Smooth muscle cell (in vitro differentiated cells): ENCODE results near the gene HNRNPA2B1. TPM values are rescaled to one million over a fixed set of nuclear protein-coding genes. Genes with fewer than 3 reads are reported as not detected.

Source experiments
- DNase-seq: peaks from one replicate; lab custom pipeline; 2025; ENCODE audit not compliant: unreplicated experiment; lab: John Stamatoyannopoulos, UW
- H2AFZ ChIP-seq: fragments of 200-600 bp; sonication (generic); 2 replicates; pipeline ENCODE4 v1.6.0; 2016; ENCODE audit warnings: antibody characterized with exemption, low read depth, mild to moderate bottlenecking
- H3F3A ChIP-seq: fragments of 200-600 bp; sonication (generic); 2 replicates; pipeline ENCODE4 v1.6.0; 2017; ENCODE audit warnings: antibody characterized with exemption, low read depth
- H3K27ac ChIP-seq: fragments of 200-600 bp; sonication (generic); 2 replicates; pipeline ENCODE4 v1.5.1; 2016; ENCODE audit warnings: low read depth, mild to moderate bottlenecking
- H3K27me3 ChIP-seq: fragments of 200-600 bp; sonication (generic); 2 replicates; pipeline ENCODE4 v1.6.1; 2016; ENCODE audit warnings: low read depth, mild to moderate bottlenecking
- H3K36me3 ChIP-seq: fragments of 200-600 bp; sonication (generic); 2 replicates; pipeline ENCODE4 v1.5.1; 2016; ENCODE audit warnings: low read depth
- H3K4me1 ChIP-seq: fragments of 200-600 bp; sonication (generic); 2 replicates; pipeline ENCODE4 v1.5.1; 2016; ENCODE audit warnings: low read depth
- H3K4me2 ChIP-seq: fragments of 200-600 bp; sonication (generic); 2 replicates; pipeline ENCODE4 v1.6.0; 2016; ENCODE audit warnings: mild to moderate bottlenecking
- H3K4me3 ChIP-seq: fragments of 200-600 bp; sonication (generic); 2 replicates; pipeline ENCODE4 v1.5.1; 2016; ENCODE audit warnings: mild to moderate bottlenecking
- H3K79me2 ChIP-seq: fragments of 200-600 bp; sonication (generic); 2 replicates; pipeline ENCODE4 v1.6.0; 2016; ENCODE audit warnings: low read depth, mild to moderate bottlenecking
- H3K9ac ChIP-seq: fragments of 200-600 bp; sonication (generic); 2 replicates; pipeline ENCODE4 v1.6.0; 2016; ENCODE audit warnings: low read depth
- H3K9me3 ChIP-seq: fragments of 200-600 bp; sonication (generic); replicated peaks from 2 replicates; pipeline ENCODE4 v1.5.1; 2016; ENCODE audit warnings: low read depth
- H4K20me1 ChIP-seq: fragments of 200-600 bp; sonication (generic); 2 replicates; pipeline ENCODE4 v1.6.0; 2016; ENCODE audit warnings: low read depth
- WGBS: methylation state at CpG from one replicate; pipeline ENCODE4 v1.1.7; 2016; ENCODE audit warnings: low lambda C conversion rate; 5-methylcytosine and 5-hydroxymethylcytosine counted together
- polyA plus RNA-seq: library from polyadenylated mRNA; unstranded; fragments of >200 nt; fragmentation: Nextera tagmentation; extraction: Ambion mirVana; gene quantifications from 2 replicates; pipeline ENCODE4 v1.2.1, GENCODE V29; 2016
- total RNA-seq: library from RNA; depleted of rRNA; stranded (reverse); fragments of >200 nt; gene quantifications from 2 replicates; pipeline ENCODE4 v1.2.3, GENCODE V29; 2014
- TF ChIP-seq, protein P1 (sequence below): fragments of 200-600 bp; sonication (generic); IDR thresholded peaks from 2 replicates; pipeline ENCODE4 v1.5.1; 2017; ENCODE audit warnings: borderline replicate concordance, mild to moderate bottlenecking, antibody characterized with exemption; ENCODE audit not compliant: insufficient read depth, poor library complexity, severe bottlenecking

The HNRNPA2B1 gene
- total and polyA plus RNA-seq, 2 experiments from 2014 or later = 158 to 393 TPM

DNA sequence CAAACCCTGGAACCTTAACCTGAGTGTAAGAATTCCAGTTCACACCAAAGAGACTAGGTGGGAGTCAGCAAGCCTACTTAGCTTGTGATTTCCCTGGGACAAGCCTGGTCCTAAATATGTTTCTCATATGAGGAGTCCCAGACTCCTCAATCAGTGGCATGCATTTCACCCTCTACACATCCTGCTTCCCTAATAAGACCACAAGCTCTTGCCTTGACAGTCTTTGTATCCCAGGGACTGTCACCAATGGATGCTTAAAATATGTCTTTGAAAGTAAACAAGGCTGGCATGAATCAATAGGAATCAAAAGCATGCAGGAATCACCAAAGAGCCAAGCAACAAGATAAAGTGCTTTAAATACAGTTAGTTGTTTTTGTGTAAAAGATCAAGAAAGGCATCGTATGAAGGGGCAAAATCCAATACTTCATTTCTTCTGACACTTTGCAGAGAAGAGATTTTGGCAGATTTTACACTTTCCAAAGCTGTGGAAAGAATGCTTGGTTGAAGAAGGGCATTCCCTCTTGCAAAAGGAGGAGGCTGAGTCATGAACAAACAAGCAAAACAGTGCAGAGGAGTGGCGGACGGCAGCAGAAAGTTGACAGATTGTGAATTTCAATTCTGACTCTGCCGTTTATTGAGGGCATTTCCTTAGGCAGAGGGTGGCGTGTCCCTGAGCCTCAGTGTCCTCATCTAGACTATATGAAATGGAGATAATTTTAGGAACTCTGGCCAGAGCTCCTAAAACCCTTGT, 57.1 kb downstream of the HNRNPA2B1 start:
- H3K4me2 ChIP-seq = peak overlapping the region; percentile 46
- WGBS = 15% methylated on average over 5 of the region's 5 CpGs
- no peaks in the 10 kb centered on the region for H4K20me1 ChIP-seq
- no peak for DNase-seq
- no peaks in the 10 kb centered on the region for H3K27me3 ChIP-seq
- H3K9me3 ChIP-seq = no peaks in the 10 kb centered on the region
- no peaks in the 10 kb centered on the region for H3K79me2 ChIP-seq
- no peaks in the 10 kb centered on the region for H3K36me3 ChIP-seq
- H3K27ac ChIP-seq = peak overlapping the region; percentile 38
- H2AFZ ChIP-seq = no peak overlapping the region
- H3K4me3 ChIP-seq = no peak overlapping the region
- TF ChIP-seq, protein P1, sequence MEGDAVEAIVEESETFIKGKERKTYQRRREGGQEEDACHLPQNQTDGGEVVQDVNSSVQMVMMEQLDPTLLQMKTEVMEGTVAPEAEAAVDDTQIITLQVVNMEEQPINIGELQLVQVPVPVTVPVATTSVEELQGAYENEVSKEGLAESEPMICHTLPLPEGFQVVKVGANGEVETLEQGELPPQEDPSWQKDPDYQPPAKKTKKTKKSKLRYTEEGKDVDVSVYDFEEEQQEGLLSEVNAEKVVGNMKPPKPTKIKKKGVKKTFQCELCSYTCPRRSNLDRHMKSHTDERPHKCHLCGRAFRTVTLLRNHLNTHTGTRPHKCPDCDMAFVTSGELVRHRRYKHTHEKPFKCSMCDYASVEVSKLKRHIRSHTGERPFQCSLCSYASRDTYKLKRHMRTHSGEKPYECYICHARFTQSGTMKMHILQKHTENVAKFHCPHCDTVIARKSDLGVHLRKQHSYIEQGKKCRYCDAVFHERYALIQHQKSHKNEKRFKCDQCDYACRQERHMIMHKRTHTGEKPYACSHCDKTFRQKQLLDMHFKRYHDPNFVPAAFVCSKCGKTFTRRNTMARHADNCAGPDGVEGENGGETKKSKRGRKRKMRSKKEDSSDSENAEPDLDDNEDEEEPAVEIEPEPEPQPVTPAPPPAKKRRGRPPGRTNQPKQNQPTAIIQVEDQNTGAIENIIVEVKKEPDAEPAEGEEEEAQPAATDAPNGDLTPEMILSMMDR = no peak
- no peak overlapping the region for H3K9ac ChIP-seq
- H3F3A ChIP-seq = peaks cover 17% of the 10 kb centered on the region
- H3K4me1 ChIP-seq = no peaks in the 10 kb centered on the region

DNA sequence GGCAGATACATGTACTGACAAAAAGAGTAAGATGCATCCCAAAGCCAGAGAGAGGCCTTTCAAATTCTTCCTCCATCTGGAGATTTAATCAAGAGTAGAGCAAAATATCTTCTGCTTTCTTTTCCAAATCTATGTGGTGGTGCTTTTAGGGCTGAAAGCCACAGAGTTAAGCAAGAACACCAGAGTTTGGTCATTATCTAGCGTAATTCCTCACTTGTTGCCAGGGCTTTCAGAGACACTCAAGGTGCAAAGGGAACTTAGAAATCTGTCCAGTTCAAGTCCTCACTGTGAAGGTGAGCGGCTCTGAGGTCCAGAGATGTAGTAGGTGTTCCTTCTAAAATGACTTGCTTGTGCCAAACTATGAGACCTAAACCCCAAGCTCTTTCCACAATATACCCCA, 59.5 kb downstream of the HNRNPA2B1 start:
- no peaks in the 10 kb centered on the region for H3K27me3 ChIP-seq
- 83% methylated on average over 2 of the region's 2 CpGs for WGBS
- TF ChIP-seq, protein P1 = no peak

DNA sequence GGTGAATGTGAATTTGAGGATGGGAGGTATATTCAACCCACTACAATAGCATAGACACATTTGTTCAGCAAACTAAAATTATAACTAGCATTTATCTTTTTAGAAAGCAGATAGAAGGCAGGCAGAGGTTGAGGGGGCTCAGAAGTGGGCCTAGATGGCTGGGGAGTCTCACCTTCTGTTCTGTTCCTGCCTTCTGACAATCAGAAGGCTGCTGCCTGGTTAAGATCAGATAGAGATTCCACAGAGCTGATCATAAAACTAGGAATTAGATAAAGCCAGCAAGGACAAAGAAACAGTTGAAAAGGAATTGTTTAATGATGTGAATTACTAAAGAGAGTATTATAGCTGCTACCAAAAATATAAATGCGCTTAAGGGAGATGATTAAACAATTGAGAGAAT, 60.2 kb downstream of the HNRNPA2B1 start:
- Histone ChIP-seq H3K4me2 (no peak overlapping the region), H3K27ac (no peak overlapping the region), H3K9ac (no peak overlapping the region), H3K36me3 (no peaks in the 10 kb centered on the region), H3K79me2 (no peaks in the 10 kb centered on the region), H3F3A (peaks cover 17% of the 10 kb centered on the region), H3K27me3 (no peaks in the 10 kb centered on the region), H2AFZ (no peak overlapping the region), H4K20me1 (no peaks in the 10 kb centered on the region), H3K9me3 (no peaks in the 10 kb centered on the region), H3K4me1 (no peaks in the 10 kb centered on the region), H3K4me3 (no peak overlapping the region)
- TF ChIP-seq, protein P1 = no peak
- DNase-seq = no peak
- 96% methylated on average over 1 of the region's 1 CpG for WGBS

More for the DNA sequence above, 59.5 kb downstream of the HNRNPA2B1 start:
- Histone ChIP-seq H3K4me2 (no peak overlapping the region), H3K4me3 (no peak overlapping the region), H2AFZ (no peak overlapping the region), H4K20me1 (no peaks in the 10 kb centered on the region), H3K36me3 (no peaks in the 10 kb centered on the region), H3K9ac (no peak overlapping the region), H3K27ac (no peak overlapping the region), H3K79me2 (no peaks in the 10 kb centered on the region), H3K9me3 (no peaks in the 10 kb centered on the region), H3F3A (peaks cover 17% of the 10 kb centered on the region), H3K4me1 (no peaks in the 10 kb centered on the region)
- no peak for DNase-seq

Other genes starting within 250 kb of the HNRNPA2B1 start
- 5.5 and 5.6 TPM in 2 replicates for gene NFE2L3, start 48.5 kb downstream of the HNRNPA2B1 start, total RNA-seq
- 2.4 and 6.2 TPM in 2 replicates for gene NFE2L3, start 48.5 kb downstream of the HNRNPA2B1 start, polyA plus RNA-seq
- 156 and 181 TPM in 2 replicates for gene CBX3, start 999 bp upstream of the HNRNPA2B1 start, total RNA-seq
- gene CBX3, start 999 bp upstream of the HNRNPA2B1 start, polyA plus RNA-seq = 118 and 119 TPM in 2 replicates
- gene SNX10, start 91.1 kb upstream of the HNRNPA2B1 start, total RNA-seq = 2.2 and 3.1 TPM in 2 replicates
- gene SNX10, start 91.1 kb upstream of the HNRNPA2B1 start, polyA plus RNA-seq = 1.1 and 1.6 TPM in 2 replicates